Activated T-cell treated with anti-CD3 and anti-CD28 coated beads for 24 hours (primary cell): ENCODE results near the gene MLF2.
A peak's percentile ranks its signal among the peaks of the same experiment; 100 is the strongest.

Experiments used
- DNase-seq: peaks from one replicate; pipeline ENCODE4 v3.0.0-alpha.2; 2020; ENCODE audit warnings: low read depth

The MLF2 gene

GRCh38 chr12:6778217-6778573, 25.3 kb upstream of the MLF2 start:
- DNase-seq, result no peak

GRCh38 chr12:6777386-6777785, 24.4 kb upstream of the MLF2 start:
- DNase-seq, result no peak

GRCh38 chr12:6775185-6776174, 22.5 kb upstream of the MLF2 start:
- DNase-seq, result no peak

GRCh38 chr12:6774499-6775062, 21.6 kb upstream of the MLF2 start:
- DNase-seq, result no peak

- DNase-seq, result no peak
Observed at GRCh38 chr12:6773590-6774351, 20.8 kb upstream of the MLF2 start.

GRCh38 chr12:6772726-6773589, 20.0 kb upstream of the MLF2 start:
- no peak for DNase-seq

- peak; percentile 59 for DNase-seq
Observed at GRCh38 chr12:6772331-6772695, 19.4 kb upstream of the MLF2 start, which contains the start of gene LAG3. Gene LAG3 (plus strand): TSS chr12:6772520. CDS start chr12:6772853, 333 bp downstream.

GRCh38 chr12:6771509-6772330, 18.8 kb upstream of the MLF2 start:
- no peak for DNase-seq

- no peak for DNase-seq
Observed at GRCh38 chr12:6771091-6771495, 18.2 kb upstream of the MLF2 start.

GRCh38 chr12:6770600-6770999, 17.7 kb upstream of the MLF2 start:
- no peak for DNase-seq

GRCh38 chr12:6770094-6770493, 17.2 kb upstream of the MLF2 start:
- no peak for DNase-seq

- no peak for DNase-seq
Observed at GRCh38 chr12:6769666-6770065, 16.7 kb upstream of the MLF2 start.

GRCh38 chr12:6768990-6769389, 16.0 kb upstream of the MLF2 start:
- no peak for DNase-seq

GRCh38 chr12:6768437-6768914, 15.5 kb upstream of the MLF2 start:
- no peak for DNase-seq

- no peak for DNase-seq
Observed at GRCh38 chr12:6767353-6768319, 14.7 kb upstream of the MLF2 start.

- no peak for DNase-seq
Observed at GRCh38 chr12:6766651-6767349, 13.9 kb upstream of the MLF2 start.

GRCh38 chr12:6765634-6766581, 13.0 kb upstream of the MLF2 start, which contains the start of gene PTMS:
Gene PTMS (plus strand): TSS chr12:6766363. CDS start chr12:6766706, 343 bp downstream.
- DNase-seq, result no peak
